Inflammatory macrophage treated with lipopolysaccharide for 4 hours (primary cell): ENCODE measurements around the gene GNAZ.

ENCODE experiments used
- DNase-seq: peaks from one replicate; pipeline ENCODE4 v3.0.0-alpha.2; 2020

GNAZ gene

DNA sequence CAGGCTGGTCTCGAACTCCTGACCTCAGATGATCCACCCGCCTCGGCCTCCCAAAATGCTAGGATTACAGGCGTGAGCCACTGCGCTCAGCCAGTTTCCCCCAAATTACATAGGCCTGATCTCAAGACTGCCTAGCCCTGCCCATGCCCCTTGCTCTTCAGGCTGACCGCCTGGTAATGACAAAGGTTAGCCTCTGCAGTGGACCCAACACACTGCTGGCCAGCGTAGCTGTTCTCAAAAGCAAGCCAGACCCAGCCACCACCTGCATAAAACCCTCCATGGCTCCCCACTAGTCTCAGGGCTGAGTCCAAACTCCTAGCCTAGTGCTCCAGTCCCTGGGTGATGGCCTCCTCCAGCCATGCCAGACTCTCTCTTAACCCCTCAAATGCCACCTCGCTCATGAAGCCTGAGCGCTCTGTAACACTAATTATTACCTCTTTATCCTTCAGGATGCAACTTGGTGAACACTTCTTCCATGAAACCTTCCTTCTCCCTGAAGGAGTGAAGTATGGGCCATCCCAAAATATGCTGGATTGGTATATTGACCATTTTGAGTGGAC, 72.3 kb downstream of the GNAZ start:
- DNase-seq = no peak

DNA sequence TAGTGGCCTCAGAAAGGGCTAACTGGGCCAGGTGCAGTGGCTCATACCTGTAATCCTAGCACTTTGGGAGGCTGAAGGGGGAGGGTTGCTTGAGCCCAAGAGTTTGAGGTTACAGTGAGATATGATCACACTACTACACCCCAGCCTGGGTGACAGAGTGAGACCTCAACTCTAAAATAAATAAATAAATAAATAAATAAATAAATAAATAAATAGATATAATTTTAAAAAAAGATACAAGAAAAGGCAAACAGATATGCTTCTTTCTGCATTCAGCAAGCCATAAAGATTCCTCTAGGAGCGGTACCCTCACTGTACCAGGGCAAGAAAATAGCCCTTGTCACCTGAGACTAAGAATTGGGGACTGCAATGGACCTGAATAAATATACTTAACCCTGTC, 72.8 kb downstream of the GNAZ start:
- no peak for DNase-seq

DNA sequence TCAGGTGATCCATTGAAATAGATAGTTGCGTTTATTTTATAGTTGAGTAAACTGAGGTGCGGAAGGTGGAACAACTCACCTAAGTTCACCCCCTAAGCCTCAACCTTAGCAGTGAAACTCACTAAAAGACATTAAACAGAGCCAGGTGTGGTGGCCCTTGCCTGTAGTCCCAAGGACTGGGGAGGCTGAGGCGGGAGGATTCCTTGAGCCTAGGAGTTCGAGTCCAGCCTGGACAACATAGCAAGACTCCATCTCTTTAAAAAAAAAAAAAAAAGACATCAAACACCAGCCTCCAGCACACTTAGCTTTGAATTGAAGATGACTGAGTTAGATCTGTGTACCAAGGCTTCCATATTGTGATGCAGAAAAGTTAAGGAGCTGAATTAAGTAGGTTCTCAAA, 74.1 kb downstream of the GNAZ start:
- DNase-seq = no peak

DNA sequence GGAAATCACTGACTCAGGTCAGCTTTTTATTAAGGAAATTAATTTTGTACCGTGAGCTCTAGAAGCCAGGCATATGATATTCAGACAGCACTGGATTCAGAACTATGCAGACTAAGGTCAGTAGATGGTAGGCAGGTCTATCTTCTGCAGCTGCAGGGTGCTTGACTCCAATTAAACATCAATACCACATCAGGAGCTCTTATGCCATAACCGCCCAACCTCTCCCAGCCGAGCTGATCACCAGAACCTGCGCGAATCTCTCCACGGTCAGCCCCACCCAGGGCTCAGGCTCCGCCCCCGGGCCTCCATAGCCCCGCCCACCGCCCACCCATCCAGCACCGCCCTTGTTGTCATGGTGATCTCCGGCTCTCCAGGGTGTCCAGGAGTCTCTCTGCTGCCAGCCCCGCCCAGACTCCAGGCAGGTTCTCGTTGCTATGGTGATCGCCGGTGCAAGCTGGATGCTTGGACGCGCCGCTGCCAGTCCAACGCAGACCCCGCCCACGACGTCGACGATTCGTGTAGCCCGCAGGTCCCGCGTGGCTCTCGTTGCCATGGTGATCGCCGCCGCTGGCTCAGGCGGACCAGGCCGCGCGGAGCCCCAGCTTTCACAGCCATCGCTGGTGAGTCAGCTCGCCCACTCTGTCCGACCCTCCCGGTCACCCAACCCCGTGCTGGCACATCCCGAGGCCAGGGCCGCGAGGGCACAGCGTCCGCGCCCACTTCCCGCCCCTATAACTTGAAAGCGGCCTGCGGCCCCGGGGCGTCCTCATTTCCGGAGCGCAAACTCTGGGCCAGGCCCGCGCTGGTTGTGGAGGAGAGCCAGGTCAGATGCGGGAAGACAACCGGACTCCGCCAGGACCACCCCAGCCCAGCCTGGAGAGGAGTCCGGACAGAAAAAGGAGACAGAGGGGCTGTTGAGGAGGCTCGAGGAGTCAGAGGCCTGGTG, 74.9 kb downstream of the GNAZ start, which contains the start of gene RAB36:
RAB36 (plus strand) TSS at position 546 of the 946 bp plus-strand sequence. CDS start 1,140 bp downstream, outside the sequence.
- DNase-seq = peak; percentile 89

DNA sequence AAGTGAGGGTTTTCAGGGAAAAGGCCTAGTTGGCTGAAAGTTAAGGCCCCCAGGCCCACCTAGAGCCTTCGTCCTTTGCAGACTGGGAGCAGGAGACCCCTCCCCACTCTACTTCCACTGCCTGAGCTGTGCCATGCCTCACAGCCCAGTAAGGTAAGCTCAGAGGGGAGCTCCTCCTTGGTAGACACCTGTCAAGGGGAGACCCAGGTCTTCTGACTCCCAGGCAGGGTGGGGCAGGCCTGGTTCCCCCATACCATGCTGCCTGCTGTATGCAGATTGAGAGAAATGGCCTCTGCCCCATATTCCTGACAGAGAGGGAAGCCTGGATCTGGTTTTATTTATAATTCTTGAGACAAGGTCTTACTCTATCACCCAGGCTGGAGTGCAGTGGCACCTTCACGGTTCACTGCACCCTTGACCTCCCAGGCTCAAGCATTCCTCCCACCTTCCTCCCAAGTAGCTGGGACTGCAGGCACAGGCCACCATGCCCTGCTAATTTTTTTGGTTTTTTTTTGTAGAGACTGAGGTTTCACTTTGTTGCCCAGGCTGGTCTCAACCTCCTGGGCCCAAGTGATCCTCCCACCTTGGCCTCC, 75.7 kb downstream of the GNAZ start:
- DNase-seq = no peak

DNA sequence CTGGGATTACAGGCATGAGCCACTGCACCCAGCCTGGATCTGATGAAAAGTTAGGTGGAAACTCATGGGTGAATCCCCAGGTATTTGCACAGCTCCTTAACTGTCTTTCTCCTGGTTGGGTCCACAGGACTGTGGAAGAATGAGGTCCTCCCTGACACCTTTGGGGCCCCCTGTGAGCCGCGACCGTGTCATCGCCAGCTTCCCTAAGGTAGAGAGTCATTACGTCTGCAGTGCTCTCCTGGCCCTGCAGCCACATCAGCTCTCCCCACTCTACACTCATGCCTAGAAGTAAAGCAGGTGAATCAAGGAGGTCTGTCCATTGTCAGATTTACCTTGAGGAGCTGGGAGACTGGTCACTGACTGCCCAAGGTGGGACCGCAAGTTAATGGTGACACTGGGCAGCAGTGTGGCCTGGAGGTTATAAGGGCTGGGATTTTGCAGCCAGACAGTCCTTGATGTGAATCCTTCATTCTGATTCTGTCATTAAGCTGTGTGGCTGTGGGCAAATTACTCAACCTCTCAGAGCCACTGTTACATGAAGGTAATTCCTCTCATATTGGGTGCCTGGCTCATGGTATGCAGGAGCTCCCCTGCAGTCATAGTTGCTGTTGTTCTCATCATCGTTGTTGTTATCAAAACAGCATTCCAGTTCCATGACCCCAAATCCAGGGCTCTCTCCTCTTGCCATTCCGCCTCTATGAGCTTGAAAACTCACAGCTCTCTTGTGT, 76.3 kb downstream of the GNAZ start:
- DNase-seq = no peak

DNA sequence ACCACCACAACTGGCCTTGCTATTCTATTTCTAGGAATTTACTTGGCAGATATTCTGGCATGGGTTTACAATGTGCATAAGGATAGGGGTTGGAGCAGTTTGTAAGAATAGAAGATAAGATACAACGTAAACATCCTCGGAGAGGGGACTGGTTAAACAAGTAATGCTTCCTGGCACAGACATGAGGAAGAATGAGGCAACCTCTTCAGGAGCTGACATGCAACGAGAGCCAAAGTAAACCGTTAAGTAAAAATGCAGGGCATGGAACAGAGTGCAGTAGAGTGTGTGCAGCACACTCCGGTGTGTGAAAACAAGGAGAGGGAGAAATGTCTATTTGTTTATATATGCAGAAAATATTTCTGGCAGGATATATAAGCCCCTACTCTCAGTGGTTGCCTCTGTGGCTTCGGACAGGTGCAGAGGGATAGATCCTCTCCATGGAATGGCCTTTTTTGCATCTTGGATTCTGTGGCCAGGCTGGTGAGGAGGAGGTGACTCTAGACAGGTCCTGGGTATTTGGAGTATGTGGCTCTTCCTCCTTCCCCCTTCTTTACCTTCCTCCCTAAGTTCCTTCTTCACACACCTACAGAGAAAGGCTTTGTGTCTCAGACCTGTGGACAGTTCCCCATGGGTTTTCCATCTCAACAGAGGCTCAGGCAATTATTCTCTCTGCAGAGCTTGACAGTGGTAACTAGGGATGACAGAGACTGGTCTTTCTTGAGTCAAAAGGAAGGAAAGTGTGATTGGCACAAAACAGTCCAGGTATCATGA, 77.5 kb downstream of the GNAZ start:
- no peak for DNase-seq

DNA sequence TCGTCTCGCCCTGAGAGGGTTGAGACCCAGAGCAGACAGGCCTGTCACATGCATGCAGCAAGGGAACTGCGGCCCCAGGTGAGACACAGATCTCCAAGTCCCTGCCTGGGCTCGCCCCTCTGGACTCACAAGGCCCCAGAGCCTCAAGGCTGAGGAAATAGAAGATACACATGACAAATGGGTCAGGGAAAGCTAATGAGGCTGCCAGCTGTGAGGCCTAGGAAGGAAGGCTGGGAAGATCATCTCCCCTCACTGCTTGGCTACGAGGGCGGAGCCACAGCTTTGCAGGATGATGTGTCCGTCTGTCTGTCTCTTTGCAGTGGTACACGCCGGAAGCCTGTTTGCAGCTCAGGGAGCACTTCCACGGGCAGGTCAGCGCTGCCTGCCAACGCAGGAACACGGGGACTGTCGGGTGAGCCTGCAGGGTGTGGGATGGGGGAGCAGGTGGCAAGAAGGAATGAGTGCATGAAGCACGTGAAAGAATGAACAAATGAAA, 79.5 kb downstream of the GNAZ start:
- DNase-seq = no peak

DNA sequence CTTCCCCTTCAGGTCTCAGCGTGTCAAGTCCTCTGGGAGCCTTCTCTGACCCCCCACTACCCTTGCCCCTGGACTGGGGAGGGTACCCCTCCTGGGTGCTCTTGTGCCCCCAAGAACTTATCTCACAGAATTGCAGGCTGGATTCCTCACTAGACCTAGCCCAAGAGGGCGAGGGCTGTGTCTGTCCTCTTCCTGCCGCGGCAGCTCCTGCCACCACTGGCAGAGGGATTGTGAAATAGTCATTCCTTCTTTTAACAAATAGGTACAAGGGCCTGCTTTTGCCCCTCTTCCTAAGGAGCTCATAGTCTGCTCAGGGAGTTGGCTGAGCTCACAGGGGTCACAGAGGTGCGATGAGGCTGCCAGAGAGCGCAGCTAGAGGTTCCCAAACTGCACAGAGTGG, 80.4 kb downstream of the GNAZ start:
- no peak for DNase-seq

DNA sequence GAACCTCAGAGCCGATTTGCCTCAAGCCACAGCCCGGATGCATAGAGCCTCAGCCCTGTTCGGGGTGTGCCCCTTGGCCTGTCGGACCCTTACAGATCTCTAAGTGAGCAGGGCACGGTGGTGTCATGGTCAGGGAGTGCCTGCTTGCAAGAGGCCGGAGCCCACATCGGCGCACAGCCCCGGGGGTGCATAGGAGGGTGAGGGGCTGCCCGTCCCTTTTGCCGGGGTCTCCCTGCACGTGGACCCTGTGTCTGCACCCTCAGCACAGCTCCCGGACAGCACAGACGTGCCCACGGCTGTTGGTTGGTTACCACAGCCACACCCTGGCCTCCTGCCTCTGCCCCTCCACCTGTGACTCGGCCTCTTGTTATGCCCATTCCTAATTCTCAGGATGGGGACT, 81.5 kb downstream of the GNAZ start:
- no peak for DNase-seq

DNA sequence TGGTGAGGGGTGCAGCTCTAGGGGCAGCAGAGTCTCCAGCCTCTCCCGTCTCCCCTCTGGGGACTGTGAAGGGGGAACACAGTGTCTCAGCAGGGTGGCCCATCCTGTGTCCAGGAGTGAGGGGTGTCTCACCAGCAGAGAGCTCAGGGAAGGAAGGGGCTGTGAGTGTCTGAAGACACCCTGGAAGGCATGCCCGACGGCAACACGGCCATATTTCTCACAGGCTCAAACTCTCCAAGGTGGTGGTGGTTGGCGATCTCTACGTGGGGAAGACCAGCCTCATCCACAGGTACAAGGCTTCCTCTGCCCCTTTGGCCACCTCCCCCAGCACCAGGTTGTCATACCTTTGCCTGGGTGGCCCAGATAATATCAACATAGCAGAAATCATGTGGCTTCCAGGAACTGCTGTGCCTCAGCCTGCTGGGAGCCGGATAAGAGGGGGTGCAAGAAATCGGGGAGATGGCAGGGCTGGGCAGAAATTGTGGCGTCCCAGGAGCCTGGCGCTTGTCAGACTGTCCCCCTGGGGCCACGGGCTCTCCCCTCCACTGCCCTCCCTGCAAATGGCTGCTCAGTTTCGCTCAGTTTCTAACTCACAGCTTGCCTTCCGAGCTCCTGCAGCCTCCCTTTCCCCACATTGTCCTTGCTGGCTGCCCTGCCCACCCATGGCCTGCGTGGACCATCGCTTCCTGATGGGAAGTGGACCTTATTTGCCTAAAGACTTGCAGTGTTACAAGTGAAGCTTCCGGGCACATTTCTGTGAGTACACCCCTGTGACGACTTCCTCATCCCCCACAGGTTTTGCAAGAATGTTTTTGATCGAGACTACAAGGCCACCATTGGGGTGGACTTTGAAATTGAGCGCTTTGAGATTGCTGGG, 82.2 kb downstream of the GNAZ start:
- DNase-seq = peak; percentile 81

DNA sequence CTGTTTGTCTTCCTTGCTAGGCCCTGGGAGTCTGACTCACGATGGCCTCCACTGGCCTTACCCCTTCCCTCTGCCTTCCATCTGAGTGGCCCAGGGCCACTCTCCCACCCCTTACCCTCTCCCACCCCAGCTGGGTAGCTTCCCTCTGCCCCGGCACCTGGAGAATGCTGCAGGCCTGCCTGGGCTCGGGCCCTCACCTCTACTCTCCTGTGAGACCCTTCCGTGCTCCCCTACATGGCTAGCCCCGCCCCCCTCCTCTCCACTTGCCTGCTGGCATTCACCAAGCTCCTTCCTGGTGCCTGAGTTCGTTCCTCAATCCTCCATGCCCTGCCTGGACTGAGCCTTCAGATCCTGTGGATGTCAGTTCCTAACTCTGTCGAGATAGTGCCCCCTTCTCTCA, 83.7 kb downstream of the GNAZ start:
- no peak for DNase-seq

DNA sequence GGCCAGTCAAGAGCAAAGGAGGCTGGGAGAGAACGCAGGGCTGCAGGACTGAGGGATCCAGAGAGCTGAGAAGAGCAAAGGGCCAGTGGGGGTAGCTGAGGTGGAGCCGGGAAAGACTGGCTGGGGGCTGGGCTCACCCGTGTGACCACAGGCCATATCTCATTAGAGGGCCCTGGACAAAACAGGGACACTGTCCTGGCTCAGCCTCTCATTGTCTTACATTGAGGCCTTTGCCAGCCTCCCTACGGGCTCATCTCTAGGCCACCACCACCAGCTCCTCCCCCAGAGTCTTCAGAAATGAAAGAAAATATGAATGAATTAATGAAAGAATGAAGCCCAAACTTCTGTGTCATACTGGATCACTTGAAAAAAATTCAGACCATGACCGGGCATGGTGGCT, 84.1 kb downstream of the GNAZ start:
- no peak for DNase-seq

DNA sequence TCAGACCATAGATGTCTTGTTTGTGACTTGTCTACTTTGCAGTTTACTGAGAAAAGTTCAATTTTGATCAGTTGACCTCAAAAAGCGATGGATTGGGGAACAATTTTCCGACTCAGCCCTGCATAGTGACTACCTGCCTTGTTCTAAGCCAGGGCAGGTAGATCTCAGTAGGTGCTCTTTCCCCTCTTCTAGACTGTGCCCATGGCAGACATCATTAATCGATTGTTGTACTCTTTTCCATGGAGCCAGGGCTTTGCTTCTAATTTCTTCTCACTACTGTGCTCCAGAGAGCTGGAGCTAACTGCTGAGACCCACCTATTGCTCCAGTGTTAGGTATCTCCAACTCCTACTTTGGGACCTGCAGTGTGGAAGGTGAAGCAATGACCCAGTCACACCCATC, 84.8 kb downstream of the GNAZ start:
- no peak for DNase-seq

DNA sequence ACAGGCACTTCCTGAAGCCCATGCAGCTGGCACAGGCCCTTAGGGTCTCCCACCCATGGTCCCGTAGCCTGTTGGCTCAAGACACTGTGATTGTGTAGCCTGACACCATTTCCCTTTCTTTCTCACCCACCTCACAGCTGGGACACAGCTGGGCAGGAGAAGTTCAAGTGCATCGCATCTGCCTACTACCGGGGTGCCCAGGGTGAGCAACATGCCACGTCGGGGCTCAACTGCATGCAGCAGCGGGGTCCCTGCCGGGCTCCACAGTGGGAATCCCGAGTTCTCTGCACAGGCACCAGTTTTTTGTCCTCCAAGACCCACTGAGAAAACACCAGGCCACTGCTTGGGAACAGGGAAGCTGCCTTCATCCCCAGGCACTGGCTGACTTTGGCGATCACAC, 85.5 kb downstream of the GNAZ start:
- no peak for DNase-seq

DNA sequence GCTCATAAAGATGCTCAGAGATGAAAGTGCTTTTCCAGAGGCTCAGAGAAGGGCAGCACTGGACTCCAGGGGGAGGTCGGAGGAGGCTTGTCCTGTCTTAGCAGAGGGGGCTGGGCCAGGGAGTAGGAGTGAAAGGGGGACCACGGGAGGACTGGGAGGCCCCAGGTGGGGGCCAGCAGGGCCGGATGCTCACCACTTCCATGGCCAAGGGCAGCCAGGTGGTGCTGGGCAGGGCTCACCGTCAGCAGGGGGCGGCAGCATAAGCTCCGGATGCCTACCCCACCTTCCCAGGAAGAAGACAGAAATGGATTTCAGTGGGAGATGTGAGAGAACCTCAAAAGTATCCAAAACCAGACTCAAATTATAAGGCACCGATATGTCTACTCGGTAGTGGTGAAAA, 86.0 kb downstream of the GNAZ start:
- DNase-seq = no peak

DNA sequence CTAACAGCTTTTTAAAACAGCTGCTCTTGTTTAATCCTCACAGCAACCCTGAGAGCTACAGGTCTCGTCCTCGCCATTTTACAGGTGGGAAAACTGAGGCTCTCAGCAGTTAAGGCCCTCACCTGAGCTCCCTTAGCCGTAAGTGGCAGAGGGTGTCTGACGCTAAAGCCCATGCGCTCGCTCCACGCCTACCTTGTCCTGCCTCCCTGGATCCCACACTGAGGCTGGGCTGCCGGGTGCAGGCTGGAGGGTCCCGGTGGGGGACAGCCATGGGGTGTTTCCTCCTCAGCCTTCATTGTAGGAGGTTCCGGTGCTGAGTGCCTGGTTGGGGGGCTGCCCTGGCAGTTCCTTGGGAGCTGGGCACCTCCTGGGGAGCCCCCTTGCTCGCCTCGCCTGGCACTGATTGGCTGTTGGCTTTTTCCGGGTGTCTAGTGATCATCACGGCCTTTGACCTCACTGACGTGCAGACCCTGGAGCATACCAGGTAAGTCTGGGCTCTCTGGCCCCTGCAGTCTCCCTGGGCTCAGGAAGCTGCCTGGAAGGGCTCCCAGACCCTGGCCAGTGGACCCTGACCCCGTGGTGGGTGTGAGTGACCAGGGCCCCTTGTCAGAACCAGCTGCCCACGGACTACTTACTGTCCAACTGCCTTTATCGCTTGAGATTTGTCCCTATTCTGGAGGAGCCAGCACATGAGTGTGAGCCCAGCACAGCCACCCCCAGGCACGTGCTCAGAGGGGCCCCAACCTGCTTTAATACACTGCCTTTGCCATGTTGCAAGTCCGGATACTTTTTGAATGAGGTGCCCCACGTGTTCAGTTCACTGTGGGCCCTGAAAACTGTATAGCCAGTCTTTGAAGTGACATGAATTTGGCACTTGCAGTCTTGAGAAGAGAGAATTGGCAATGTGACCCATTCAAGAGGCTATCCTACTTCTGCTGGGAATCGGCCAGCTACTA, 87.5 kb downstream of the GNAZ start:
- DNase-seq = no peak

DNA sequence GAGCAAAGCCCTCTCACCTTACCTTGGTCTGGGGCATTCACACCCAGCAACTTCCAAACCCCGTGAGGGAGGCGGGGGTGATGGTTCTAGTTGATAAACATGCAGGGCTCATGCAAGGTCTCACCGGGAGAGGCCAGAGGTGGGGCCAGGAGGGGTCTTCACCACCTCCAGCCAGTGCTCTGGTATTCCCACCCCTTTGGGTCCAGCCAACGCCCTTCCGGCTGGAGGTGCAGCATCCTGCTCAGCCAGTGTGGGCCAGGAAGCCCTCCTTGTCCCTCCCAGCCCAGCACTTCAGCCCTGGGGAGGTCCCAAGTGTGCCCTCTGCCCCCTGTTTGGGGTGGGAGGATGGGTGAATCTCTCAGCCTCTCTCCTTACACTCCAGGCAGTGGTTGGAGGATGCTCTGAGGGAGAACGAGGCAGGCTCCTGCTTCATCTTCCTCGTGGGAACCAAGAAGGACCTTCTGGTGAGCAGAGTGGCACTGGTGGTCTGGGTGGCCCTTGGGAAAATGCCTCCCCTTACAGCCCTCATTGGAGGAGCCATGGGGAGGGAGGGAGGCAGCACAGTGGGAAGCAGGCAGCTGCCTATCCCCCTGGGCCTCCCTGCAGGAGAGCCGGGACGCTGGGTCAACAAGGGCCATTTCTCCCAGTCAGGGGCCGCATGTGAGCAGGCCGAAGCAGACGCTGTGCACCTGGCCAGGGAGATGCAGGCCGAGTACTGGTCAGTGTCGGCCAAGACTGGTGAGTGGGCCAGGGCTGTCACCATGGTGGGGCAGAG, 88.4 kb downstream of the GNAZ start:
- no peak for DNase-seq

DNA sequence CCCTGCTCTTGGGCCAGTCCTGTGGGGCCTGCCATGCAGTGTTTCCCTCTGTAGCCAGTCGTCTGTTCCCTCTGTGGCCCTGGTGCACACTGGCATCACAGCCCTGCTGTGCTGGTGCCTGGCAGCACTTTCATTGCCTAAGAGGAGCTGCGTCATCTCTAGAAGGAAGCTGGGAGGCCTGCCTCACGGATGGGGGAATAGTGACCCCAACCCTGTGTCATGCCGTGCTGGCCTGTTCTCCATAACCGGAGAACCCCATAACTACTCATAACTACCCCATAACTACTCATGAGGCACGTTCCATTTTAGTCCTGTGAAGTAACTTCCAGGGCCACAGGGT, 88.9 kb downstream of the GNAZ start:
- no peak for DNase-seq
